HCT116 (cell line): ENCODE results near the gene PRKCZ. TPM values are rescaled to one million over a fixed set of nuclear protein-coding genes. Genes with fewer than 3 reads are reported as not detected.

Experiments used
- ATAC-seq: fragments of 200-7000 bp; cut with Tn5 transposase; 2 replicates; pipeline ENCODE4 v1.9.1; 2020; ENCODE audit warnings: mild to moderate bottlenecking, moderate library complexity
- BruUV-seq: library from RNA; stranded (reverse); fragments of 400-500 nt; replicated peaks from 2 replicates; lab custom pipeline; 2021; lab: Mats Ljungman, UMichigan
- CTCF ChIA-PET: fragments of 300-600 bp; sonication (Branson Sonifier 250); formaldehyde crosslinking; loops from one replicate; lab custom pipeline; 2021; ENCODE audit warnings: antibody characterized with exemption; lab: Charles Lee
- POLR2A ChIA-PET: fragments of 300-600, 350-600 bp; sonication (Branson Sonifier 250); formaldehyde crosslinking; loops from one replicate; lab custom pipeline; 2021; ENCODE audit warnings: antibody characterized with exemption; lab: Charles Lee
- RAD21 ChIA-PET, 2 experiments: fragments of 300-600 bp; sonication (Branson Sonifier 250); formaldehyde crosslinking; loops; one replicate each; lab custom pipeline; 2023; ENCODE audit warnings: low total read pairs in 2 of 2; ENCODE audit not compliant: uncharacterized antibody in 2 of 2, unreplicated experiment in 2 of 2, low non-redundant PET in 1 of 2; lab: Charles Lee
- DNase-seq: peaks from one replicate; pipeline ENCODE4 v3.0.0-alpha.2; 2010; ENCODE audit warnings: low read depth, low spot score
- H2AFZ ChIP-seq: fragments of 200-600 bp; shearing (Covaris generic), sonication (generic); 2 replicates; pipeline ENCODE4 v1.6.1; 2017; ENCODE audit warnings: low read depth, mixed run types, mixed read lengths, antibody characterized with exemption, low read length; ENCODE audit not compliant: poor library complexity, severe bottlenecking
- H3K27ac ChIP-seq: 2 replicates; pipeline ENCODE4 v1.5.1; 2012; ENCODE audit warnings: low read depth, low read length
- H3K27me3 ChIP-seq: fragments of 200-600 bp; sonication (generic); 2 replicates; pipeline ENCODE4 v1.6.1; 2016; ENCODE audit warnings: mixed run types, low read length, mixed read lengths; ENCODE audit not compliant: insufficient read depth
- H3K36me3 ChIP-seq, 2 experiments: fragments of 200-500 bp in 1 of 2; fragments of 200-600 bp in 1 of 2; sonication (Bioruptor generic) in 1 of 2; sonication (generic) in 1 of 2; 2 replicates each; pipeline versions ENCODE4 v1.5.1 to v1.6.1; 2014 to 2016; ENCODE audit warnings: low read length in 2 of 2, inconsistent platforms in 1 of 2, mixed read lengths in 1 of 2, mixed run types in 1 of 2; ENCODE audit not compliant: insufficient read depth in 2 of 2, control insufficient read depth in 1 of 2
- H3K4me1 ChIP-seq, 2 experiments: fragments of 200-600 bp in 1 of 2; sonication (generic) in 1 of 2; 2 replicates each; pipeline versions ENCODE4 v1.5.1 to v1.6.1; 2012 to 2017; ENCODE audit warnings: low read length in 2 of 2, inconsistent platforms in 1 of 2, mild to moderate bottlenecking in 1 of 2, mixed read lengths in 1 of 2, mixed run types in 1 of 2, moderate library complexity in 1 of 2; ENCODE audit not compliant: insufficient read depth in 2 of 2, control insufficient read depth in 1 of 2
- H3K4me2 ChIP-seq: fragments of 200-600 bp; sonication (generic); 2 replicates; pipeline ENCODE4 v1.6.1; 2017; ENCODE audit warnings: mixed run types, low read length, mixed read lengths
- H3K4me3 ChIP-seq, 2 experiments: fragments of 200-600 bp in 1 of 2; sonication (generic) in 1 of 2; replicated peaks in 1 of 2; 2 replicates each; pipeline ENCODE4 v1.5.1; 2011 to 2016; ENCODE audit warnings: low read length in 2 of 2, control low read depth in 1 of 2, low read depth in 1 of 2, mild to moderate bottlenecking in 1 of 2, mixed read lengths in 1 of 2, mixed run types in 1 of 2
- H3K79me2 ChIP-seq: fragments of 200-600 bp; sonication (generic); 2 replicates; pipeline ENCODE4 v1.6.1; 2017; ENCODE audit warnings: mild to moderate bottlenecking, mixed run types, low read length, moderate library complexity, mixed read lengths; ENCODE audit not compliant: insufficient read depth
- H3K9ac ChIP-seq: fragments of 200-600 bp; sonication (generic); 2 replicates; pipeline ENCODE4 v1.6.1; 2016; ENCODE audit warnings: low read length, mixed read lengths
- H3K9me2 ChIP-seq: fragments of 200-600 bp; sonication (generic), shearing (Covaris generic); 2 replicates; pipeline ENCODE4 v1.6.1; 2017; ENCODE audit warnings: mixed run types, mild to moderate bottlenecking, moderate library complexity; ENCODE audit not compliant: insufficient read depth
- H3K9me3 ChIP-seq, 2 experiments: fragments of 200-500 bp in 1 of 2; fragments of 200-600 bp in 1 of 2; sonication (Bioruptor generic) in 1 of 2; sonication (generic) in 1 of 2; 2 replicates each; pipeline ENCODE4 v1.6.1; 2014 to 2017; ENCODE audit warnings: low read length in 2 of 2, mixed read lengths in 2 of 2, inconsistent platforms in 1 of 2, low read depth in 1 of 2, mild to moderate bottlenecking in 1 of 2, mixed run types in 1 of 2, moderate library complexity in 1 of 2; ENCODE audit not compliant: control insufficient read depth in 1 of 2, insufficient read depth in 1 of 2
- H4K20me1 ChIP-seq: fragments of 200-600 bp; sonication (generic), shearing (Covaris generic); 2 replicates; pipeline ENCODE4 v1.6.1; 2017; ENCODE audit warnings: mixed run types, mild to moderate bottlenecking, moderate library complexity; ENCODE audit not compliant: insufficient read depth
- ATF3 ChIP-seq: IDR thresholded peaks from 2 replicates; pipeline ENCODE4 v1.6.1; 2012
- CBX3 ChIP-seq: IDR thresholded peaks from 2 replicates; pipeline ENCODE4 v1.6.1; 2012; ENCODE audit warnings: low read depth
- CEBPB ChIP-seq: IDR thresholded peaks from 2 replicates; pipeline ENCODE4 v1.6.1; 2012; ENCODE audit warnings: low read depth
- EGR1 ChIP-seq: IDR thresholded peaks from 2 replicates; pipeline ENCODE4 v1.6.1; 2012; ENCODE audit warnings: low read depth
- EZH2phosphoT487 ChIP-seq: fragments of 200-600 bp; IDR thresholded peaks from 2 replicates; pipeline ENCODE4 v1.6.1; 2018; ENCODE audit warnings: antibody characterized with exemption, borderline replicate concordance
- FOSL1 ChIP-seq: IDR thresholded peaks from 2 replicates; pipeline ENCODE4 v1.6.1; 2012; ENCODE audit warnings: low read depth
- JUND ChIP-seq: IDR thresholded peaks from 2 replicates; pipeline ENCODE4 v1.6.1; 2012
- POLR2A ChIP-seq: IDR thresholded peaks from 2 replicates; pipeline ENCODE4 v1.7.0; 2011; ENCODE audit warnings: borderline replicate concordance; ENCODE audit not compliant: insufficient read depth, insufficient read length; ENCODE audit errors: extremely low read depth
- RAD21 ChIP-seq: IDR thresholded peaks from 2 replicates; pipeline ENCODE4 v1.6.1; 2012; ENCODE audit warnings: low read depth, mild to moderate bottlenecking
- SIN3A ChIP-seq: IDR thresholded peaks from 2 replicates; pipeline ENCODE4 v1.6.1; 2012; ENCODE audit warnings: low read depth
- SRF ChIP-seq: IDR thresholded peaks from 2 replicates; pipeline ENCODE4 v1.6.1; 2012; ENCODE audit warnings: low read depth
- TCF7L2 ChIP-seq: IDR thresholded peaks from 2 replicates; pipeline ENCODE4 v1.7.0; 2011; ENCODE audit warnings: borderline replicate concordance, inconsistent platforms; ENCODE audit not compliant: insufficient read depth, insufficient read length; ENCODE audit errors: extremely low read depth
- YY1 ChIP-seq: IDR thresholded peaks from 2 replicates; pipeline ENCODE4 v1.6.1; 2011; ENCODE audit warnings: low read length, low read depth, moderate library complexity, mild to moderate bottlenecking; ENCODE audit not compliant: insufficient replicate concordance; ENCODE audit errors: extremely low read depth
- intact Hi-C: fragments of 100-400 bp; cut with micrococcal nuclease; formaldehyde crosslinking; loops from 2 replicates; pipeline ENCODE4 v1.10.0; 2022
- total RNA-seq: library from RNA; stranded (reverse); gene quantifications from one replicate; pipeline ENCODE4 v1.2.1, GENCODE V29; 2021; ENCODE audit not compliant: unreplicated experiment
- TF ChIP-seq, protein P1 (sequence below): IDR thresholded peaks from 2 replicates; pipeline ENCODE4 v1.6.1; 2011; ENCODE audit warnings: mild to moderate bottlenecking, low read length, moderate library complexity; ENCODE audit not compliant: insufficient replicate concordance; ENCODE audit errors: extremely low read depth

The PRKCZ gene
- total RNA-seq, 1 experiment from 2014 or later = 46.8 TPM

DNA sequence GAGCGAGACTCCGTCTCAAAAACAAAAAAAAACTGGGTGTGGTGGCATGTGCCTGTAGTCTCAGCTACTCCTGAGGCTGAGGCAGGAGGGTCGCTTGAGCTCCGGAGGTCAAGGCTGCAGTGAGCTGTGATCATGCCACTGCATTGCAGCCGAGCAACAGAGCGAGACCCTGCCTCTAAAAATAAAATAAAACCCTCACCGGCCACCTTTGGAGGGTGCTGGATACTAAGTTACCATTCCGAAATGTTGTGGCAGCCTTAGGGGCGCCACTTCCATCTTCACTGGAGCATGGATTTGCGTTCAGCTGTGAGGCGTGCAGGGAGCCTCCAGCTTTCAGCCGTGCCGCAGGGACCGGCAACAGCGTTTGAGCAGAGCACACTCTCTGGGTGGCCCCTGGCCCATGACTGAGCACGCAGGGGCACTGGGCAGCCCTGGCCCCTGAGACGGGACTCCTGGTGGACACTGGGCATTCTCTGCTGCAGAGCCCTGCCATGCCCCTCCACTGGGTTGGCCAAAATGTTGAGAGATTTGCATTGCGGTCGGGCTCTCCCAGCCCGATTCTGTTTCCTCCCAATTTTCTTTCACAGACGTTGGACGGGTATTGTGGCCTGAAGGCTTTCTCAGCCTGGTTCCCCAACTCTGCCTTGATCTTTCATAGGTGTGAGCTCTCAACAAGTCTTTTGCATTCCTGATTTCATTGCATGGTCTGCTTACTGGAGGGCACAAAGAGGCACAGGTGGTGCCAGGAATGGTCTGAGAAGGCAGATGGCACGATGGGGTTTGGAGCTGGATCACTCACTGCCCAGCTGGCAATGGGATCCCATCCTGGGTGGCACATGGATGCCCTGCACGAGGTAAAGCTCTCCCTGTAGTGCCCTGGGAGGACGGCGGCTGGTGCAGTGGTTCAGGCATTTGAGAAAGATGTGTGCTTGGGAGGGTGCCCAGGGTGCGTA, 40.8 kb upstream of the PRKCZ start:
- Histone ChIP-seq H3K4me3 (no peak overlapping the region), H3K9ac (no peak overlapping the region), H2AFZ (no peak overlapping the region), H3K27me3 (no peaks in the 10 kb centered on the region), H4K20me1 (no peaks in the 10 kb centered on the region), H3K79me2 (no peaks in the 10 kb centered on the region), H3K4me2 (no peak overlapping the region), H3K9me2 (no peaks in the 10 kb centered on the region), H3K9me3 (no peaks in the 10 kb centered on the region), H3K27ac (no peak overlapping the region), H3K36me3 (no peaks in the 10 kb centered on the region), H3K4me1 (peaks cover 0 to 2% of the 10 kb centered on the region in 2 experiments; a peak in 3 of 4 replicates)
- ChIA-PET CTCF (no interaction called here), POLR2A (no interaction called here), RAD21 (interaction anchor here in 1 of 2 experiments (0.7 kb wide), 1 partner anchor 31 kb away, joined by 3 read pairs; no protein-coding TSS in a partner anchor)
- BruUV-seq = no TSS peak
- intact Hi-C loops = no loop called here
- TF ChIP-seq ATF3 = no peak
- TF ChIP-seq RAD21 = no peak
- TF ChIP-seq YY1 = no peak
- TF ChIP-seq JUND = no peak
- no peak for TF ChIP-seq SIN3A
- TF ChIP-seq POLR2A = no peak
- TF ChIP-seq CEBPB = no peak
- no peak for TF ChIP-seq EZH2phosphoT487
- TF ChIP-seq, protein P1, sequence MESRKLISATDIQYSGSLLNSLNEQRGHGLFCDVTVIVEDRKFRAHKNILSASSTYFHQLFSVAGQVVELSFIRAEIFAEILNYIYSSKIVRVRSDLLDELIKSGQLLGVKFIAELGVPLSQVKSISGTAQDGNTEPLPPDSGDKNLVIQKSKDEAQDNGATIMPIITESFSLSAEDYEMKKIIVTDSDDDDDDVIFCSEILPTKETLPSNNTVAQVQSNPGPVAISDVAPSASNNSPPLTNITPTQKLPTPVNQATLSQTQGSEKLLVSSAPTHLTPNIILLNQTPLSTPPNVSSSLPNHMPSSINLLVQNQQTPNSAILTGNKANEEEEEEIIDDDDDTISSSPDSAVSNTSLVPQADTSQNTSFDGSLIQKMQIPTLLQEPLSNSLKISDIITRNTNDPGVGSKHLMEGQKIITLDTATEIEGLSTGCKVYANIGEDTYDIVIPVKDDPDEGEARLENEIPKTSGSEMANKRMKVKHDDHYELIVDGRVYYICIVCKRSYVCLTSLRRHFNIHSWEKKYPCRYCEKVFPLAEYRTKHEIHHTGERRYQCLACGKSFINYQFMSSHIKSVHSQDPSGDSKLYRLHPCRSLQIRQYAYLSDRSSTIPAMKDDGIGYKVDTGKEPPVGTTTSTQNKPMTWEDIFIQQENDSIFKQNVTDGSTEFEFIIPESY = no peak
- TF ChIP-seq TCF7L2 = no peak
- TF ChIP-seq SRF = no peak
- TF ChIP-seq EGR1 = no peak
- no peak for TF ChIP-seq CBX3
- TF ChIP-seq FOSL1 = no peak
- ATAC-seq (no peak), DNase-seq (no peak)
